AG09319 (cell line): ENCODE data around the gene ADI1.

Experiments used
- DNase-seq: peaks from one replicate; pipeline ENCODE4 v3.0.0-alpha.2; 2010; ENCODE audit warnings: low read depth; ENCODE audit errors: extremely low read depth
- CTCF ChIP-seq: IDR thresholded peaks from 2 replicates; pipeline ENCODE4 v1.5.1; 2011; ENCODE audit warnings: low read depth, mild to moderate bottlenecking, inconsistent platforms, low read length, moderate library complexity

Gene ADI1

GRCh38 chr2:3553946-3554345 is 34.6 kb upstream of the ADI1 start:
- no peak for DNase-seq
- TF ChIP-seq CTCF: no peak

DNA sequence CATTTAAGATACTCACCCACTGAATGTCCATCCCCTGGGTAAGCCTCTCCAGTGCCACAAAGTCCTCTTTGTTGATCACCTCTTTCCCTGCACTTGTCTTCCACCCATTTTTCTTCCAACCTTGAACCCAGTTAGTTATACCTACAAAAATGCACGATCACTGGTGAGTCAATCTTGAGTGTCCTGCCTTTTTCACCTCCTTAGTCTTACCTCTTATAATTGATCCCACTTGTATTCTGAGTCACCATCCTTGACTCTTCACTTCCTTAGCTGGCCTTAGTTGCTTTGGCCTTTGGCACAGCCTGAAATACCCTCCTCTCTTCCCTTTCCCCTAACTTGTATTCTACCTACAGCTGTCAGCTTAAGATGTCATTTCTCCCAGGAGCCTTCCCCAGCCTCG is 28.6 kb upstream of the ADI1 start:
- no peak for DNase-seq
- TF ChIP-seq CTCF: no peak

DNA sequence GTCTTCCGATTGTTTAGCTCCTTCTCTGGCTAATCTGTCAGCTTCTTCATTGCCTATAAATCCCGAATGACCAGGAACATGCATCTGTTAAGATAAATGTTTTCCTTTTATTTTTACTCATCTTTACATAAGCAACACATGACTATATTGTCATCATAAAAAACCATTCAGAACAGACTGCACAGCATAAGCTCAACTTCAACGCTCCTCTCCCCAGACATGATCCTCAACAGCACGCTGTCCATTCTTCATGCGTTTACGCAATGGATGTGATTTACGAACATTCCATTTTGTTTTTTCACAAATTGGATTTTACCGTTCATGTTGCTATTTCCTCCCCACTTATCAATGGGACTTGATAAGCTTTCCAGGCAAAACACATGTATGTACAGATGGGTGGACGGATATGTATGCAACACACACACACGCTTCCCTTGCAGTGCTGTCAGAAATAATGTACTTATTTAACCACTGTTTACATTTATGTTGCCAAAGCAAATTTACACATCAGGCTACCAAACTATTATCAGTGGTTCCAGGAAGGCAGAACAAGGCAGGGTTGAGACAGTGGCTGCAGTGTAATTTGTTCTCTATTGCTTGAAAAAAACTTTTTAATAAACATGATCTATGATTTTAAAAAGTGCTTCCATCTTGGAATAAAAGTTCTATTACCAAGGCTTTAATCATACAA is 26.6 kb upstream of the ADI1 start:
- no peak for DNase-seq
- TF ChIP-seq CTCF: no peak

DNA sequence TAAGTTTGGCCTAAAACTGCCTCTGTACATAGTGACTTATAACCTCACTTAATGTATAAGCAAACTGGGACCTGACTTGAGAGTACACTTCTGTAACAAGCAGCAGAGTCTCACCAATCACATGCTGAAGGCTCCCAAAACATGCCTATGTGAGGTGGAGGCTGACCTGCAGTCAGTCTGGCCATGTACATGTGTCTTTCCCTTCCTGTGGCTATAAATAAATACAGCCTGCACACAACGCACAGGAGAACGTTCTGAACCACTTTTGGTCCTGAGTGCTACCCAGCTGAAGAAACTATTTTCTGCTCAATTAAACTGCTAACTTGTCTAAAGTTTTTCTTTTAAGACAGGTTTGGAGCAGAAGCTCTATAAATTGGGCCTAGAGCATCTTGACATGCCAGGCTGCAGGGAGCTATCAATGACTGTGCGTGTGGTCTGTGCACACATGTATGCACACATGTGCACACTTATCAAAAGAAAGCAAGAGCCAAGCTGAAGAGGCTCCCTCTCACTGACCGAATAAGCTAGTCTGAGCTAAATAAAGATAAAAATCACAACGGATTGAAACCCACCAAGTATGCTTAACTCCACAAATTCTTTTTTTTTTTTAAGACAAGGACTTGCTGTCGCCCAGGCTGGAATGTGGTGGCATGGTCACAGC is 23.8 kb upstream of the ADI1 start:
- no peak for TF ChIP-seq CTCF
- no peak for DNase-seq

GRCh38 chr2:3542107-3542506 is 22.8 kb upstream of the ADI1 start:
- no peak for TF ChIP-seq CTCF
- DNase-seq: no peak

DNA sequence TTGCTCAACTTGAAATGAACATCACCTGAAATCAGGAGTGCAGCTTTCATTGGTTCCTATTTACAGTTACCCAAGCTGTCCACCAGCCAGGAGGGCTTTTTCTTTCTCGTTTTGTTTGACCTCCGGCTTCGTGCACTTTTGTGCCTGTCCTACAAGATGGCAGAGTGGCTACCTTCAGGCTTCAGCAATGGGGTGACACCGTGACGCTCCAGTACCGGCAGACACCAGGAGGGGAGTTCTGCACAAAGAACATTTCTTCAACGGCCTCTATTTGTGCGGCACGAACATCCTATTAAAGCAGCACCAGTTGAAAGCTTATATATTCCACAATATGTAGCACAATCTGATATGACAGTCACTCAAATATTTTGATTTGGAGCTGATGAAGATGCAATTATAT is 20.5 kb upstream of the ADI1 start:
- DNase-seq: no peak
- no peak for TF ChIP-seq CTCF
